HG02840 (cell line): ENCODE data around the gene SEL1L.
"Not testable (repeated sequence)": the region's sequence is repeated elsewhere in the genome, so short reads cannot be mapped to it uniquely, and the experiment has no call there.

ENCODE experiments used
- ATAC-seq: cut with Tn5 transposase; IDR thresholded peaks from one replicate; pipeline ENCODE4 v1.9.1; 2021; ENCODE audit warnings: mild to moderate bottlenecking, moderate library complexity, moderate number of reproducible peaks; ENCODE audit not compliant: unreplicated experiment, low FRiP score

The SEL1L gene

DNA sequence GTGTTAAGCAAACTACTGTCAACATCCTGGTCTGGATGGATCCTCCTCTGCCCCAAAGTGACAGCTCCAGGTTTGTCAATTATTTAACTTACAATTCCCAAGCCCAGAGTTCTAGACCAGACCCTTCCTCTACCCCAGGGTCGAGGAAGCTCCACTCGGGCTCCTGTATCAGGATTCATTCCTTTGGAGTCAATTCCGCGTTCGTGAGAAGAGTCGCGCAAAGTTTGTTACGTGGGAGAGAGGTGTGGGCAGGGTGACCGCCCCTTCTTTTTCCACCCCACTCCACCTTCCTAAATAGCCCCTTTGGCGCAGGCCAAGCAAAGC, 479 bp downstream of the SEL1L start:
- no peak for ATAC-seq

DNA sequence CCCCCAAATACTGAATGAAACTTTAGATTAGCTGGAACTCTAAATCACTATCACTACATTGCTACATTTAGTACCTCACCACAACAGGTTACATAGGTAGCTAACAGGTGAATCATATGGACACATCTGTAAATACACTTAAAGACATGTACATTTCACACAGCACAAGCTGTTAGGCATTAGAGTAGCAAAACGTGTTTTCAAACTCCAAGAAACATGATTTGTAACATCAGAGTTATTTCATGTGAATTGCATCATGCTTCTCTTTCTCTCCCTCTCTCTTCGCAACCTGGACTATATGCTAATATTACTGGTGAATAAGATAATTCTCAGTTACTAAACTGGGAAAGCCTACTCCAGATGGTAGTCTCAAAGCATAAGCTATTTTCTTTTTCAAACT, 4.3 kb downstream of the SEL1L start:
- ATAC-seq: no peak

DNA sequence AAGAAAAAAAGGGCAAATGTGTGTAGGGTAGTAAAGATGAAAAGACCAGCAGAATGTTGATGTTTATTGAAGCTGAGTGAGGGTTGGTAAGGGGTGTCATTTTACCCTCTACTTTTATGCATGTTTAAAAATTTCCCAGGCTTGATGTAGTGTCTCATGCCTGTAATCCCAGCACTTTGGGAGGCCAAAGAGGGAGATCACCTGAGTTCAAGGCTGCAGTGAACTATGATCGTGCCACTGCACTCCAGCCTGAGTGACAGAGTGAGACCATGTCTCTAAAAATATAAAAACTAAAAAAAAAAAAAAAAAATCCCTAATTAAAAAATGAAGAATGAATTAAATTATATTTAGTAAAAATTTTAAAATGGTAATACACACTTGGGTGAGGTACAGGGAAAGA, 8.5 kb downstream of the SEL1L start:
- no peak for ATAC-seq

DNA sequence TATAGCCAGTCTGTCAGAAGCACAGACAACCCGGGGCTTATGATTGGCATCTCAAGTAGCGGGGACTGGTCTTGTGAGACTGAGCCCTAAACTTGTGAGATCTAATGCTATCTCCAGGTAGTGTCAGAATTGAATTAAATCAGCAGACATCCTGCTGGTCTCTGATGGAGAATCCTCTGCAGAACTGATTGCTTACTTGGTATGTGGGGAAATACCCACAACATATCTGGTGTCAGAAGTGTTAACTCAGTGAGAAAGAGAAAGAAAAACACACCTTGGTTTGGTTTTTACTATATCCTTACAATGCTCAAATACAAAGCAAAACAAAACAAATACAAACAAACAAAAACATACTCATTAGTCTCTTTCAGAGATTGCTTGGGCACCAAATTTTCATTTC, 10.0 kb downstream of the SEL1L start:
- peak; percentile 56 for ATAC-seq

DNA sequence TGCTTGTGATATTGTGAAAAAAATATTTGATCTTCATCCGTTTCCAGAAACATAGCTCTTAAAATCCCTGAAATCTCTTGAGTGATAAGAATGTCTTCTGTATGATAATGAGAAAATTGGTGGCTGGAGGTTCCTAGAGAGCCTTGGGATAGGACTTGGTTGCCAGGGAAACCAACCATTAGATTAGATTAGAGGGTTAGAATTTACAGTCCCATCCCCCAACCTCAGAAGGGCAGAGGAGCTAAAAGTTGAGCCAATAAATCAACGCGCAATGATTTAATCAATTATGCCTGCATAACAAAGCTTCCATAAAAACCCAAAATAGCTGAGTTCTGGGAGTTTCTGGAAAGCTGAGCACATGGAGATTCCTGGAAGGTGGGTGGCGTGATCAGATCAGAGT, 10.6 kb downstream of the SEL1L start:
- no peak for ATAC-seq

DNA sequence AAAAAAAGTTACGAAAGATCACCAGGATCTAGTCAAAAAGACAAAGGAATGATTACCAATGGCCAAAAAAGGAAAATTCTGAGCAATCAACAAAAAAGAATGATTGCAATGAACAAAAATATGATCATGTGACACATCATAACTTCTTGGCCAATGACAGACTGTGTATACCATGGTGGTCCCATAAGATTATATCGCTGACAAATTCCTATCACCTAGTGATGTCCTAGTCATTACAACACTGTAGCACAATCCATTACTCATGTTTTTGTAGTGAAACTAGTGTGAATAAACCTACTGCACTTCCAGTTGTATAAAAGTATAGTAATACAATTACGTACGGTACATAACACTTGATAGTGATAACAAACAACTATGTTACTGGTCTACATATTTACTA, 12.3 kb downstream of the SEL1L start:
- ATAC-seq: no peak

DNA sequence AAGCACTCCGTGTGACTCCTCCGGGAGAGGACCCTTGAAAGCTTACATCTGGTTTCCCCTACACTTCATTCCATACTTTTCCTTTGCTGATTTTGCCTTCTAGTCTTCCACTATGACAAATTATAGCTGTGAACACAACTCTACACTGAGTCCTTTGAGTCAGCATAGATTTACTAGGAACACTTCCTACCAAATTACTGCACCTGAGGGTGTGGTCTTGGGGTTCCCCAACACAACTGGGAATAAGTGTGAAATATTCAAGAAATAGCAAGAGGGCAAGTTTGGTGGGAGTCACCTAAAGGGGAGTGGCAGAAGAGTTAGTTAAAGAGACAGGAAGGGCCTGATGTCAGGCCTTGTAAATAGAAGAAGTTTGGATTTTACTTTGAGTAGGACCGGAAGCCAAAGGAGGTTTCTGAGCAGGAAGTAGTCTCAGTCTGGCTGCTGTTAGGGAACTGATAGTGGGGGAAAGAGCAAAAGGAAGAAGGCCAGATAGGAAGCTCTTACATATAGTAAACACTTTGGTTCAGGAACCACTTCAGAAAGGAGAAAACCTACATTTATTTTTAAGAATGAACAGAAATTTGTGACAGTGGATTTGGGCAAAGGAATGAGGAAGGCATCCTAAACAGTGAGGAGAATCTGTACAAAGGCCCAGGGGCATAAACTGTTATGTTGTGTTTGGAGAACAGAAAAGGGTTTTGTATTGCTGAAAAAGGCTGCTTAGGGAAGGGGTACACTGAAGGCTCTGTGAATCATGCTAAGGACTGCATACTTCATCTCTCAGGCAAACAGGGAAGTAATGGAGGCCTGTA, 14.2 kb downstream of the SEL1L start:
- ATAC-seq: no peak

DNA sequence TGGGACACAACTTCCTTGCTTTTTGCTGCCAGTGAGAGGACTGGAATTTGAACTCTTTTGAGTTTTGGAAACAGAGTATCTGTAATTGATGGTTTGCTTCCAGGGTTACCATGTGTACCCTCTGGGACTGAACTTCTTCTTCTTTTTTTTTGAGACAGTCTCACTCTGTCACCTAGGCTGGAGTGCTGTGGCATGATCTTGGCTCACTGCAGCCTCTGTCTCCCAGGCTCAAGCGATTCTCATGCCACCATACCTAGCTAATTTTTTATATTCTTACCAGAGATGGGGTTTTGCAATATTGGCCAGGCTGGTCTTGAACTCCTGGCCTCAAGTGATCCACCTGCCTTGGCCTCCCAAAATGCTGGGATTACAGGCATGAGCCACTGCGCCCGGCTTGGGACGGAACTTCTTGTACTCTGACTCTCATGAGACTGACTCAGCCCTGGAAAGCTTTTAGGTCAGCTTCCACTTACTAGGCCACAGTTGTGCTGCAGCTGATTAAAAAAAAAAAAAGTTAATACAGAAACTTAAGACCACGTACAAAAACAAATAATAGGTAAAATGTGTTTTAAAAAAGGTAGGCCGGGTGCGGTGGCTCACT, 15.8 kb downstream of the SEL1L start:
- no peak for ATAC-seq

DNA sequence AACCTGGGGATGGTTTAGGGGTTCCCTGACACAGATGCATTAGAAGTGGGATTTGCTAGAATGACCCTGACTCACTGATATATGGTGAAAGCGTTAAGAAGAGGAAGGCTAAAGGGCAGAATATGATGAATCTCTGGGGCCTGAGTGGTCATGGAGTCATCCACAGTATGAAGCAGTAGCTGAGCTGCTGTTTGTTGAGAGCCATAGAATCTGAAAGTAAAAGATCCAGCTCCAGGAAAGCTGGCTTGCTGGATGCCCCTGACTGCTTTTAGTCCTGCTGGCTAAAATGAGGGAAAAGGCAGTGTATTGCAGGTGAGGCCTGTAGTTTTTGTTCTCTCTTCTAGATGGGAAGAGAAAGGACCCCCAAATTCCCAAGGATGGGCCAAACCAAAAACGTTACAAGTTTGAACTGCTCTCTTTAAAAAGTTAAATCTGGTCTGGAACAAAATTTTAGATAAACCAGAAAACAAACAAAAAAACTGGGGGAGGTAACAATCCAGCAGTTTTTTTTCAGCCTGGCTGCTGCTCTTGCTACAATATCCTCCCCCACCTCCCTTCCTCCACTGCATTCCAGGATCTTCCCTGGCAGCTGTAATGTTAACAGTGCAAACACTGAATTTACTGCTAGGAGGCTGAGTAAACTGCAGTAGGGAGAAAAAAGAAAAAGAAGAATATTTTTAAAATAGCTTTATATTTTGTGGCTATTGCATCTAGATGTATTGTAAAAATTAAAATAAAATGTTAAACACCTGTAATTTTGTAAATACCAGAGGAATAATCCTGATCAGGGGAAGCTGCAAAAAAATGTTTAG, 16.5 kb downstream of the SEL1L start:
- ATAC-seq: no peak

DNA sequence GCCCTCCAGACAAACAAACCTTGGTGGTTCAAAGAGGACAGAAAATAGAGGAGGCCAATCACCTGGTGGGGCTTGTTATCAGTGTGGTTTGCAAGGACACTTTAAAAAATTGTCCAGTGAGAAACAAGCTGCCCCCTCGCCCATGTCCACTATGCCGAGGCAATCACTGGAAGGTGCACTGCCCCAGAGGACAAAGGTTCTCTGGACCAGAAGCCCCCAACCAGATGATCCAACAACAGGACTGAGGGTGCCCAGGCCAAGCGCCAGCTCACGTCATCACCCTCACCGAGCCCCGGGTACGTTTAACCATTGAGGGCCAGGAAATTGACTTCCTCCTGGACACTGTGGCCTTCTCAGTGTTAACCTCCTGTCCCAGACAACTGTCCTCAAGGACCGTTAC, 17.7 kb downstream of the SEL1L start:
- not testable (repeated sequence) for ATAC-seq

DNA sequence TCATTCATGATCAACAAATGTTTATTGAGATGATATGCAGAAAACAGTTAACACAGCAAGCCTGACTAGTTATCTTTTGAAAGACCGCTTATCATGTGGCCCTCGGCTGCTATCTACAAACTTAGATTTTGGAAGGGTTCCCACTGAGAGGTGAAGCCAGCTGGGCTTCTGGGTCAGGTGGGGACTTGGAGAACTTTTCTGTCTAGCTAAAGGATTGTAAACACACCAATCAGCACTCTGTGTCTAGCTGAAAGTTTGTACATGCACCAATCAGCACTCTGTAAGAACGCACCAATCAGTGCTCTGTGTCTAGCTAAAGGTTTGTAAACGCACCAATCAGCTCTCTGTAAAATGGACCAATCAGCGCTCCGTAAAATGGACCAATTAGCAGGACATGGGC, 20.8 kb downstream of the SEL1L start:
- ATAC-seq: not testable (repeated sequence)

DNA sequence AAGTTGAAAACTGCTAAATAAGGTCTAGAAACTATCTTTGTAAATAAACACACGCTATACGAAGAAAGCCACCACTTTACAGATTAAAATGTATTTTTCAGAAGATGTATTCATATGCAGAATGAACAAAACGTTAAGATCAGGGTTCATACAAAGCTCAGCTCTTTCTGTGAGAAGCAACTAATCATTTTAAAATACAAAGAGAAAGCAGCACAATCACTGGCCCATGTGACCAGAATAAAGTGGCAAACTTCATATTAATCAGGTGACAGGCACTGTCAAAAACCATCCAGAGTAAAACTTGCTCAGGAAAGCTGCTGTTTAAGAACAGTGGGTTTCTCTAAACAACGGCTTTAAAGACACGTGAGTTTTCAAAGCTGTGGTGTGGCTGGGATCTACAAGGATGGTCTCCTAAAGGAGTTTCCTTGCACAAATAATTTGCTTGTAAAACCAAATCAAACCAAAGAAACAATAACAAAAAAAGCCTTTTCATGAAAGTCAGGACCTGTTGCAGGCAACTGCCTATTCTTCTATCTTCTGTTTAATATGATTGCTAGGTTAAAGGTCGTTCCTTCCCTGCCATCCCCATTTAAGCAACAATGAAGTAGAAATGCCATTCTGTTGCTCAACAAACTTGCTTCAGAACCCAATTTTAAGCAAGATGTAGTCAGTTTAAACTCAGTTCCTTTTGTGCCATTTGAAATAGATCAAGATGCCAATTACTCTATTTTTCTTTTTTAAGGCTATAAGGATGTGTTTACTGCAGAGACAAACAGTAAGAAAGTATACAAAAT, 22.3 kb downstream of the SEL1L start:
- ATAC-seq: no peak

DNA sequence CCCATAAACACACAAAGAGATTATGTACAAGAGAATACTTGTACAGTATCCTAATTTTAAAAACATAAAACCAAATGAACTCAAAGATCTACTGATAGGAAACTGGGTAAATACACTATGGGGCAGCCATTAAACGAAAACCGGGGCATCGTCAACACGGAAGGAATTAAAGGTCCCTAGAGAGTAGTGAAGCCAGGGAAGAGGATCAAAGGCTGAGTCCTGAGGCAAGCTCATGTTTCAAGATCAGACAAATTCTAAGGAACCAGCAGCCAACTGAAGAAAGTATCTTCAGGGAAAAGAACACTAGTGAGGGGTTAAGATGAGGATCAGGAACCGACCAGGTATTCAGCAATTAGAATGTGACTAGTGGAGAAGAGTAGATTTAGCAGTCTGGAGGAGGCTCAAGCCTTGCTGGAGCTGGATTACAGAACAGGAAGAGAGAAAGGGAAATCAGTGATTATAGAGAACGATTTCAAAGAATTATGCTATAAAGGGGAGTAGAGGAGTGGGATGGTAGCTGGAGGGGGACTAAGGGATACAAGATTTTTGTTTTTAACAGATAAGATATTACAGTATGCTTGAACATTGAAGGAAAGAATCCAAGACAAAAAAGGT, 23.7 kb downstream of the SEL1L start:
- no peak for ATAC-seq

DNA sequence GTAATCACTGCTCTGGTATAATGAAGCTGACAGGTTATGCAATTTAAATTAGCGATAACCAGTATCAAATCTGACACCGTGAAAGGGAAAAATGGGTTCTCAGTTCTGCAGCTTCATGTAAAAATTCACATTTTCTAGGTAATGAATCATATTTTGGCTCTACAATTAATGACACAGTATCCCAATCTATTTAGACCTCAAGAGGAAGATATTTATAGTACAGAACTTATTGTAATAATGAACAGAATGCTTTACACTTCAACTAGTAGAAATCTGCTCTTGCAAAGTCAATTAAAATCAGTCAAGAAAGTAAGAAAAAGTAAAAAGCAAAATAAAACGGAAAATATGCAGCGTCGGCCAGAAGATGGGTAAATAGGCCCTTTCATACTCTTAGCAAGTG, 24.3 kb downstream of the SEL1L start:
- ATAC-seq: no peak

DNA sequence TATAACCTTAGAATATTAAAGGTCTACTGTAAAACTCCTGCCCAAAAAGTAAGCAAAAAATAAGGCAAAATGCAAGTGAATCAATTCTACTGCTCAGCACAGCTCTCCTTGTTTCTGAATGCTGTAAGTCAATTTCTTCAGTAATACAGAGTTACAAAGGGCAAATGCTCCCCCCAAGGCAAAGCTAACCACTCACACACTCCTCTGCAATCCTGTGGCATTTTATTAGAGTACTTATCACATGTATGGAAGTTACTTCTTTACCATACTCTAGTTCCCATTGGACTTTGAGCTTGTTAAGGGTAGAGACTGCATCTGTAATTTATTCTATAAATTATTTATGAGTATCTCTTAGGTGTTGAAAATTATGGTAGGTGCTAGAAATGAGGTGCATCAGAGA, 27.2 kb downstream of the SEL1L start:
- ATAC-seq: no peak

DNA sequence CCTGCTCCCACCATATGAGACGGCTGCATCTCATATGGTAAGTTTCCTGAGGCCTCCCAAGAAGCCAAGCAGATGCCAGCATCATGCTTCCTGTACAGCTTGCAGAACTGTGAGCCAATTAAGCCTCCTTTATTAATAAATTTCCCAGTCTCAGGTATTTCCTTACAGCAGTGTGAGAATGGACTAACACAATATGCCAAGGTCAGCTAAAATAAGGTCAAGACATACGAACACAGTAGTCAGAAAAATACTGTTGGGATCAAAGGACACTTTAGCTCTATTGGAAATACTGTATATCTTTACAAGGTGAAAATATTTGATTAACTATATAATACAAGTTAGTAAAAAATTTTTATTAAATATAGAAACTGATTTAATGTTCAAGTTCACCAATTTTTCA, 28.8 kb downstream of the SEL1L start:
- ATAC-seq: no peak

DNA sequence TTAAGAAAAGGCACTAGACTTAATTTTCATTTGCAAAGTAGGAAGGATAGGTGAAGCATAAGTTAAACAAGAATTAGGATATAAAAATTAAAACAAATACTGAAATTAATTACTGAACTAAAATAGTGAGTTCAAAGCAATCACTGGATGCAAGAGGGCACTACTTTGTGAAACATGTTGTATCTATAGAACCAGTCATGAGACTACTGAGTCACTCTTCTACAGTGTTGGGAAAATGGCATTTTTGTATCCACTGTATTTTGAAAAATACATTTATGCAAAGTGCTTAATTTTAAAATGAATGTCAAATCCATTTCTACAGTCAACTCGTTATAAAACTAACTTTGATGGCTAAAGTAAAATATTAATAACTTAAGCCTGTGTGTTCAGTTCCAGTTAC, 47.9 kb downstream of the SEL1L start:
- no peak for ATAC-seq

DNA sequence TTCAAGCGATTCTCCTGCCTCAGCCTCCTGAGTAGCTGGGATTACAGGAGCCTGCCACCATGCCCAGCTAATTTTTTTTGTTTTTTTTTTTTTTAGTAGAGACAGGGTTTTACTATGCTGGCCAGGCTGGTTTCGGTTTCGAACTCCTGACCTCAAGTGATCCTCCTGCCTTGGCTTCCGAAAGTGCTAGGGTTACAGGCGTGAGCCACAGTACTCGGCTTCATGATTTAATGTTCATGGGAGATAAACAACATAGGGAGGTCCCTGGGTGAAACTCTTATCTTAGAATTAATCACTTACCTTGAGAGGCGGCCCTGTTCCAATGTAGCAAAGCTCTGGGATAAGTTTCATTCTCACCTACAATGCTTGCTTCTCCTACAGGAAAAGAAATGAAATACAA, 48.3 kb downstream of the SEL1L start:
- ATAC-seq: peak; percentile 60

DNA sequence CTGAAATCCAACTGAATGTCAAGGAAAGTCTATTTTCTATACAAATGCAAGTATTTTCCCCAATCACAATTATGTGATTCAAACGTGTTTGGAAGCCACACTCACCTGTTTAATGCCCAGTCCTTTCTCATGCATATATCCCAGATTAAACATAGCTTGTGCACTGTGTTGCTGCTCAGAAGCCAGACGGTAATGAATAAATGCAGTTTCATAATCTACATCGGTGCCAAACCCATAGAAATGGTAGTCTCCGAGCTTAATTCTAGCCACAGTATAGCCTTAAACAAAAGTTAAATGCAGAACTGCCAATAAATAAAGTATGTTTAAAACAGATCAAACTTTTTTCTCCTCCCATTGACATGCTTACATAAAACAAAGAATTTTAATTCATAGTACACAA, 49.5 kb downstream of the SEL1L start:
- ATAC-seq: no peak

DNA sequence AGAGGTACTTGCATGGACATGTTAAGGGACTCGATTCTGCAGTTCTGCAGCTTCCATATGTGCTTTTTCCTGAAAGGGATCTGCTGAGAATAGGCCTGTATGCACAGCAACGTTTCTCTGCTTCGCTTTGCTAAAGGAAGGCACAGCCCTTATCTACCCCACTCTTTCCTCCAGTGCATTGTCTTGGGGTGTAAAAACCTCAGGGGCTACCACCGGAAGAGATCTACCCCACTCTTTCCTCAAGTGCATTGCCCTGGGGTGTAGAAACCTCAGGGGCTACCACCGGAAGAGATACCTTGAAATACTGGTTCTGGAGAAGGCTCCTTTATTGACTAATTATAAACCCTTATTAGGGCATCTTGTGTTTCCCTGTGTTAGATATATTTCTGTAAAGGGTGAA, 52.9 kb downstream of the SEL1L start:
- no peak for ATAC-seq
